Ishikawa (cell line): ENCODE results near the gene MESP2.
A peak's percentile ranks its signal among the peaks of the same experiment; 100 is the strongest.

Experiments used
- CEBPB ChIP-seq: IDR thresholded peaks from 2 replicates; pipeline ENCODE4 v1.6.1; 2012
- CREB1 ChIP-seq: IDR thresholded peaks from 2 replicates; pipeline ENCODE4 v1.6.1; 2012; ENCODE audit warnings: low read depth
- EGR1 ChIP-seq: IDR thresholded peaks from 2 replicates; pipeline ENCODE4 v1.6.1; 2012
- EP300 ChIP-seq: IDR thresholded peaks from 2 replicates; pipeline ENCODE4 v1.6.1; 2012; ENCODE audit warnings: borderline replicate concordance
- FOXM1 ChIP-seq: IDR thresholded peaks from 2 replicates; pipeline ENCODE4 v1.6.1; 2012; ENCODE audit warnings: low read depth, borderline replicate concordance
- MAX ChIP-seq: IDR thresholded peaks from 2 replicates; pipeline ENCODE4 v1.6.1; 2012
- NFIC ChIP-seq: IDR thresholded peaks from 2 replicates; pipeline ENCODE4 v1.6.1; 2012
- RAD21 ChIP-seq: IDR thresholded peaks from 2 replicates; pipeline ENCODE4 v1.6.1; 2012; ENCODE audit warnings: low read depth
- TAF1 ChIP-seq: IDR thresholded peaks from 2 replicates; pipeline ENCODE4 v1.6.1; 2012; ENCODE audit warnings: low read depth, mild to moderate bottlenecking
- TCF12 ChIP-seq: IDR thresholded peaks from 2 replicates; pipeline ENCODE4 v1.6.1; 2012; ENCODE audit warnings: low read depth
- TEAD4 ChIP-seq: IDR thresholded peaks from 2 replicates; pipeline ENCODE4 v1.6.1; 2012
- YY1 ChIP-seq: IDR thresholded peaks from 2 replicates; pipeline ENCODE4 v1.6.1; 2012; ENCODE audit warnings: low read depth
- ZBTB7A ChIP-seq: IDR thresholded peaks from 2 replicates; pipeline ENCODE4 v1.6.1; 2012; ENCODE audit warnings: low read depth
- TF ChIP-seq, protein P1 (sequence below): IDR thresholded peaks from 2 replicates; pipeline ENCODE4 v1.6.1; 2012; ENCODE audit warnings: low read depth, mild to moderate bottlenecking
- TF ChIP-seq, protein P2 (sequence below): IDR thresholded peaks from 2 replicates; pipeline ENCODE4 v1.6.1; 2012

MESP2 gene

DNA sequence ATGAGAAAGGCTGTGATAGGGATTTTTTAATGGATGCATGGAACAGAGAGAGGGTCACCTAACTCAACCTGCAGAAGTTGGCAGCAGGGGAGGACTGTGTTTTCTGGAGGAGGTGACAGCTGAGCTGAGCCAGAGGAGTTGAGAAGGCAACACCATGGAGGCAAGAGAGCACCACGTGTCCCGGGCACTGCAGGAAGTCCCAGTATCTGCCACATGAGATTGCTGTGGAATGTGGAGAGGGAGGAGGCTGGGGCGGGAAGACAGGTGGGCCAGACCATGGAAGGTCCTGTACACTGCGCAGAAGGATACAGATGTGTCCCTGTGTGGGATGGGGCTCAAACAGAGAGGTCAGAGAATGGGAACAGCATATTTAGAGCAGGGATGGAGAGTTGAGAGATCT is 40.4 kb upstream of the MESP2 start:
- TF ChIP-seq, protein P1, sequence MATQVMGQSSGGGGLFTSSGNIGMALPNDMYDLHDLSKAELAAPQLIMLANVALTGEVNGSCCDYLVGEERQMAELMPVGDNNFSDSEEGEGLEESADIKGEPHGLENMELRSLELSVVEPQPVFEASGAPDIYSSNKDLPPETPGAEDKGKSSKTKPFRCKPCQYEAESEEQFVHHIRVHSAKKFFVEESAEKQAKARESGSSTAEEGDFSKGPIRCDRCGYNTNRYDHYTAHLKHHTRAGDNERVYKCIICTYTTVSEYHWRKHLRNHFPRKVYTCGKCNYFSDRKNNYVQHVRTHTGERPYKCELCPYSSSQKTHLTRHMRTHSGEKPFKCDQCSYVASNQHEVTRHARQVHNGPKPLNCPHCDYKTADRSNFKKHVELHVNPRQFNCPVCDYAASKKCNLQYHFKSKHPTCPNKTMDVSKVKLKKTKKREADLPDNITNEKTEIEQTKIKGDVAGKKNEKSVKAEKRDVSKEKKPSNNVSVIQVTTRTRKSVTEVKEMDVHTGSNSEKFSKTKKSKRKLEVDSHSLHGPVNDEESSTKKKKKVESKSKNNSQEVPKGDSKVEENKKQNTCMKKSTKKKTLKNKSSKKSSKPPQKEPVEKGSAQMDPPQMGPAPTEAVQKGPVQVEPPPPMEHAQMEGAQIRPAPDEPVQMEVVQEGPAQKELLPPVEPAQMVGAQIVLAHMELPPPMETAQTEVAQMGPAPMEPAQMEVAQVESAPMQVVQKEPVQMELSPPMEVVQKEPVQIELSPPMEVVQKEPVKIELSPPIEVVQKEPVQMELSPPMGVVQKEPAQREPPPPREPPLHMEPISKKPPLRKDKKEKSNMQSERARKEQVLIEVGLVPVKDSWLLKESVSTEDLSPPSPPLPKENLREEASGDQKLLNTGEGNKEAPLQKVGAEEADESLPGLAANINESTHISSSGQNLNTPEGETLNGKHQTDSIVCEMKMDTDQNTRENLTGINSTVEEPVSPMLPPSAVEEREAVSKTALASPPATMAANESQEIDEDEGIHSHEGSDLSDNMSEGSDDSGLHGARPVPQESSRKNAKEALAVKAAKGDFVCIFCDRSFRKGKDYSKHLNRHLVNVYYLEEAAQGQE, result no peak
- TF ChIP-seq, protein P2, sequence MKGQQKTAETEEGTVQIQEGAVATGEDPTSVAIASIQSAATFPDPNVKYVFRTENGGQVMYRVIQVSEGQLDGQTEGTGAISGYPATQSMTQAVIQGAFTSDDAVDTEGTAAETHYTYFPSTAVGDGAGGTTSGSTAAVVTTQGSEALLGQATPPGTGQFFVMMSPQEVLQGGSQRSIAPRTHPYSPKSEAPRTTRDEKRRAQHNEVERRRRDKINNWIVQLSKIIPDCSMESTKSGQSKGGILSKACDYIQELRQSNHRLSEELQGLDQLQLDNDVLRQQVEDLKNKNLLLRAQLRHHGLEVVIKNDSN, result peak; percentile 51; the same call in 1 of the 2 replicates
- TF ChIP-seq EGR1 (no peak), CREB1 (no peak), ZBTB7A (no peak), TAF1 (no peak)

DNA sequence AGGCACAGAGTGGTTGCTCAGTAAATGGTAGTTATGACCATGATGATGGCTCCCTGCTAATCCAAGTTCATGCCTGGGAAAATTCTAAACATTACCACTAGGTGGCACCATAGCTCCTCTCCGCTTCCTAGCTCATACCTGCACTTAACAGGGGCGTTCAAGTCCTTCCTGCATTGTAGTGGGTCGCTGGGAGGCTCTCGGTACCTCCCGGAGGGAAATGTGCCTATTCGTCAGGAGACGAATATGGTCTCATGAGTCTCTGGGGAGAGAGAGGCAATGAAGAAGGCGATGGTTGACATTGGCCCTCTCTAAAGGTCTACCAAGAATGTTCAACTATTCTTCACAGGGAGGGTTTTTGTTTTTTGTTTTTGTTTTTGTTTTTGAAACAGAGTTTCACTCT is 36.0 kb upstream of the MESP2 start:
- TF ChIP-seq RAD21 (peak; percentile 89), TAF1 (no peak), TEAD4 (peak; percentile 6; the same call in 1 of the 2 replicates), MAX (no peak), TCF12 (no peak)

DNA sequence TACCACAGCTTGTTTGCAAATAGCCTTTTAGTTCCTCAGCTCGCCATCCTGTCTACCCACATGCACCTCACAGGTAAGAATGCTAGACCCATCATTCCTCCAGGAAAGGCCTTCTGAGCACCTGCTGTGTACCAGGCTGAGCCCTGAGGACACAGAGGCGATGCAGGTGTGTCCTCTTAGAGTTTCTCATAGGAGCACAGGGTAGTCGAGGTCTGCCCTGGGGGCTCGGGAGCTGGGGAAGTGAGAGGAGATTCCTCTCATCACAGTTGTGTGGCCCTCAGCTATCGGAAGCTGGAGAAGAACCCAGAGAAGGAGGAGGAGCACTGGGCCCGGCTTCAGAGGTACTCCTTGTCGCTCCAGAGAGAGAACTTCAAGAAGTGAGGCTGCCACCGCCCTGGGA is 33.1 kb upstream of the MESP2 start:
- TF ChIP-seq NFIC (no peak), RAD21 (no peak), FOXM1 (no peak), TCF12 (no peak)

GRCh38 chr15:89743594-89743993 is 32.5 kb upstream of the MESP2 start:
- no peak for TF ChIP-seq YY1

DNA sequence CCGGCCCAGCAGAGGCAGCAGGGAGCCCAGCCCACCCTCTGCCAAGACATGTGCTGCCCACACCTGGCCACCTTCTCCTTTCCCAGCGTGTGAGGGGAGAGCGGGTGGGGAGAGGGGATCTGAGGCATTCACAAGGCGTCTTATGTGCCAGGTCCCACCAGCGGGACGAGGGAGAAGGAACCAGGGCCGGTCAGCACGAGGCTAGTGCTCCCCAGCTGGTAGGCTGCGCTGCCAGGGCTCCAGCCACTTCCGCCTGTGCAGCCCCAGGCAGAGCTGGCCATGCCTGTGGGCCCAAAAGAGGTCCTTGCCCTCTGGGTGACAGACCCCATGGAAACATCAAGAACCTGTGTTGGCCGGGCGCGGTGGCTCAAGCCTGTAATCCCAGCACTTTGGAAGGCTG is 31.0 kb upstream of the MESP2 start:
- no peak for TF ChIP-seq TEAD4
- TF ChIP-seq EGR1, result no peak
- TF ChIP-seq, protein P1, result no peak
- no peak for TF ChIP-seq MAX
- no peak for TF ChIP-seq TAF1
- no peak for TF ChIP-seq CREB1
- no peak for TF ChIP-seq YY1
- TF ChIP-seq EP300, result no peak
- TF ChIP-seq CEBPB, result no peak
- TF ChIP-seq RAD21, result no peak
- TF ChIP-seq, protein P2, result no peak

DNA sequence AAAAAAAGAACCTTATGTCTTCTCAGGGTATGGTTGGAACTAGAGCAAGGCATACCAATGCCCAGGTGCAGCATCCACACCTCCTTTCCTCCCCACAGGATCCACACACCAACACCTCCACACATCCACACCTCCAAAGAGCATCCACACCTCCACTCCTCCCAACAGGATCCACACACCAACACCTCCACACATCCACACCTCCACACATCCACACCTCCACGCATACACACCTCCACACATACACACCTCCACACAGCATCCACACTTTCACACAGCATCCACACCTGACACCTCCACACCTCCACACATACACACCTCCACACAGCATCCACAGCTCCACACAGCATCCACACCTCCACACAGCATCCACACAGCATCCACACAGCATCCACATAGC is 30.4 kb upstream of the MESP2 start:
- TF ChIP-seq TEAD4, result no peak
- TF ChIP-seq, protein P1, result no peak
- no peak for TF ChIP-seq RAD21
- no peak for TF ChIP-seq YY1
- TF ChIP-seq TCF12, result no peak
- no peak for TF ChIP-seq CEBPB
- TF ChIP-seq EP300, result no peak
- no peak for TF ChIP-seq MAX
- no peak for TF ChIP-seq ZBTB7A
- no peak for TF ChIP-seq FOXM1
- TF ChIP-seq EGR1, result no peak
- TF ChIP-seq CREB1, result no peak
- no peak for TF ChIP-seq NFIC
- TF ChIP-seq, protein P2, result no peak
